Rectal smooth muscle tissue (tissue), 1 donor: ENCODE data around the gene LRG1.

ENCODE experiments used
- H3K27ac ChIP-seq: one replicate; pipeline ENCODE4 v1.7.0; 2013; ENCODE audit warnings: low read depth, low read length, inconsistent platforms
- H3K27me3 ChIP-seq: one replicate; pipeline ENCODE4 v1.7.0; 2013; ENCODE audit warnings: low read length; ENCODE audit not compliant: control insufficient read depth, insufficient read depth
- H3K36me3 ChIP-seq: one replicate; pipeline ENCODE4 v1.7.0; 2013; ENCODE audit warnings: low read length; ENCODE audit not compliant: control insufficient read depth, insufficient read depth
- H3K4me1 ChIP-seq: one replicate; pipeline ENCODE4 v1.7.0; 2013; ENCODE audit warnings: low read length; ENCODE audit not compliant: control insufficient read depth, insufficient read depth
- H3K4me3 ChIP-seq: one replicate; pipeline ENCODE4 v1.7.0; 2013; ENCODE audit warnings: low read length
- H3K9ac ChIP-seq: one replicate; pipeline ENCODE4 v1.7.0; 2013; ENCODE audit warnings: low read length

LRG1 gene

DNA sequence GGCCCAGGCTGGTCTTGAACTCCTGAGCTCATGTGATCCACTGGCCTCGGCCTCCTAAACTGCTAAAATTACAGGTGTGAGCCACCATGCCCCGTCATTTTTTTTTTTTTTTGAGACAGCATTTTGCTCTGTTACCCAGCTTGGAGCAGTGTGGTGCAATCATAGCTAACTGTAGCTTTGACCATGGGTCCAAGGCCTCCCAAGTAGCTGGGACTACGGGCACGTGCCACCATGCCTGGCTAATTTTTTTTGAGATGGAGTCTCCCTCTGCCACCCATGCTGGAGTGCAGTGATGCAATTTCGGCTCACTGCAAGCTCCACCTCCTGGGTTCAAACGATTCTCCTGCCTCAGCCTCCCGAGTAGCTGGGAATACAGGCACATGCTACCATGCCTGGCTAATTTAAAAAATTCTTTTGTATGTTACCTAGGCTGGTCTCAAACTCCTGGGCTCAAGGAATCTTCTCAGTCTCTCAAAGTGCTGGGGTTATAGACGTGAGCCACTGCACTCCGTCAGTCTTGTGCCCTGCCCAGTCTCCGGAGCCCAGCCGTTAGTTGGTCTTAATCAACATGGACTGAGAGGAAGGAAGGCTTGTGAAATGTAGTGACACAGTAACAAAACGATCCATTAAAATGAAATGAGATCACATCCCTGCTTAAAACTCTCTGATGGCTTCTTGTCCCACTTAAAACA is 1.4 kb upstream of the LRG1 start:
- Histone ChIP-seq H3K27ac (no peak overlapping the region), H3K9ac (no peak overlapping the region), H3K27me3 (no peaks in the 10 kb centered on the region), H3K36me3 (no peaks in the 10 kb centered on the region), H3K4me3 (no peak overlapping the region), H3K4me1 (no peaks in the 10 kb centered on the region)

DNA sequence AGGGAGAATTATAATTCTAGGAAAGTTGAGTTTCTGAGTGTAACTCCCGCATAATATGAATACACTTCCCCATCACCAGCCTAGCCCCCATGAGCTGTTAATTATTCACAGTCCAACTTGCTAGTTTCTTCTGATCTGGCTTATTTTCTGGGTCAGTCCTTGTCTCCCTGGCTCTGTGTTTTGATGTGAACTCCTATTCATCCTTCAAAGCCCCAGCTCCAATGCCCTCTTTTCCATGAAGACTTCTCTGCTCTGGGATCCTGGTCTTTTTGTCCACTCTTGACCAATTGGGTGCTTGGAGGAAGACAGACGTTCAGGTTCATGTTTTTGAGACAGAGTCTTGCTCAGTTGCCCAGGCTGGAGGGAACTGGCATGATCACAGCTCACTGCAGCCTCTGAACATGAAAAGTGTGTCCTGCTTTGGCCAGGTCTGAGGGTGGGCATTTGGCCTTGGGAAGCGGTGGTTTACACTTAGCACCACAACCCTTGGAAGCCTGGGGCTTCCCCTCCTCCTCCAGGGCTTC is 605 bp downstream of the LRG1 start:
- Histone ChIP-seq H3K27me3 (peaks cover 4% of the 10 kb centered on the region), H3K27ac (no peak overlapping the region), H3K4me1 (no peaks in the 10 kb centered on the region), H3K9ac (no peak overlapping the region), H3K4me3 (peak overlapping the region; percentile 37), H3K36me3 (no peaks in the 10 kb centered on the region)

DNA sequence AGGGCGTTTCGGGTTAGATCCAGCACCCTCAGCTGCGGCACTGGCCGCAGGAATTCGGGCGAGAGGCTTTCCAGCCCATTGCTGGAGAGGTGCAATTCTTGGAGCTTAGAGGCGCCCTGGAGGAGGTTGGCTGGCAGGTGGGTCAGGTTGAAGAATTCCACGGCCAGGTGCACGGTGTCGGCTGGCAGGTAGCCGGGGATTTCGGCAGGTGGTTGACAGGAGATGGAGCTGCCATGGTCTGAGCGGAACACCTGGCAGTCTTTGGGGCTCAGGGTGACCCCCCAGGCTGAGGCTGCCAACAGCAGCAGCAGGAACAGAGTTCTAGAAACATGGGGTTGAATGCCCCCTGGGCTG is 1.3 kb downstream of the LRG1 start:
- H3K4me1 ChIP-seq: no peaks in the 10 kb centered on the region
- H3K27ac ChIP-seq: no peak overlapping the region
- H3K27me3 ChIP-seq: peaks cover 4% of the 10 kb centered on the region
- H3K4me3 ChIP-seq: no peak overlapping the region
- no peak overlapping the region for H3K9ac ChIP-seq
- H3K36me3 ChIP-seq: no peaks in the 10 kb centered on the region

DNA sequence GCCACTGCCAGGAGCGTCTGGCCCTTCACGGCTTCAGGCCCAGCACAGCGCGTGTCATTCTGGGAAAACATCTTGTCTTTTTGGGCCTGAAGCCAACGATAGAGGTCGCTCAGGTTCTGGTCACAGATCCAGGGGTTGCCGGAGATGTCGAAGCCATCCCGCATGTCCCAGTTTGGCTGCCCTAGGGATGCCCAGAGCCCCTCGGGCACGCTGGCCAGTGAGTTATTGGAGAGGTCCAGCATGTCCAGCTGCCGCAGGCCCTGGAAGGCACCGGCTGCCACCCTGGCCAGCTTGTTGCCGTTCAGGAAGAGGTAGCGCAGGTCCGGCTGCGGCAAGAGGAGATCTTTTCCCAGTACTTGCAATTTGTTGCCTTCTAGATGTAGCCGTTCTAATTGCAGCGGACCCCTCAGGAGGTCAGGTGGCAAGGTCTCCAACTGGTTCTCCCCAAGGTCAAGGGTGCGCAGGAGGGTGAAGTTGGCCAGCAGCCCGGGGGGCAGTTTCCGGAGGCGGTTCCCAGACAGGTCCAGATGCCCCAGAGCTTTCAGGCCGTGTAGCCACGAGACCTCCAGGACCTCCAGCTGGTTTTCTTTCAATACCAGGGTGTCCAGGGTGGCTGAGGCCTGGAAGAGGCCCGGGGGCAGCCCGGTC is 1.8 kb downstream of the LRG1 start:
- Histone ChIP-seq H3K4me1 (no peaks in the 10 kb centered on the region), H3K9ac (no peak overlapping the region), H3K36me3 (no peaks in the 10 kb centered on the region), H3K4me3 (no peak overlapping the region), H3K27ac (no peak overlapping the region), H3K27me3 (peaks cover 4% of the 10 kb centered on the region)

DNA sequence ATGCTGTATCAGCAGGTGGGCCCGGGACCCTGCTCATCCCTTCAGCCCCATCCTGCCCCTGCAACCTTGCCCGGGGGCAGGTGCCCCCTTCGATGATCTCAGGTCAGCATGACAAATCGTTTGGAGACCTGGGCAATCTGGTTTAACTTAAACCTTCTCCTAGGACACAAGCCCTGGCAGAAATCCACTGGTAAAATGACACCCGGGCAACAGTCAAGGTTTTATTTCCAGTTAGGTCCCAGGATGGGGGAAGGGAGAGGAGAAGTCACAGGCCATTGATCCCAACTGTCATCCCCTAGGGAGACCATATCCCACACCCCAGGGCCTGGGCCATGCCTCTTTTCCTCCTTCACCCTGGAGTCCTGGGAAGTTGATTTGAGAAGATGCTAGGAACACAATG is 3.0 kb downstream of the LRG1 start:
- H3K36me3 ChIP-seq: no peaks in the 10 kb centered on the region
- no peak overlapping the region for H3K9ac ChIP-seq
- H3K4me3 ChIP-seq: no peak overlapping the region
- no peaks in the 10 kb centered on the region for H3K4me1 ChIP-seq
- H3K27ac ChIP-seq: no peak overlapping the region
- H3K27me3 ChIP-seq: peaks cover 4% of the 10 kb centered on the region

DNA sequence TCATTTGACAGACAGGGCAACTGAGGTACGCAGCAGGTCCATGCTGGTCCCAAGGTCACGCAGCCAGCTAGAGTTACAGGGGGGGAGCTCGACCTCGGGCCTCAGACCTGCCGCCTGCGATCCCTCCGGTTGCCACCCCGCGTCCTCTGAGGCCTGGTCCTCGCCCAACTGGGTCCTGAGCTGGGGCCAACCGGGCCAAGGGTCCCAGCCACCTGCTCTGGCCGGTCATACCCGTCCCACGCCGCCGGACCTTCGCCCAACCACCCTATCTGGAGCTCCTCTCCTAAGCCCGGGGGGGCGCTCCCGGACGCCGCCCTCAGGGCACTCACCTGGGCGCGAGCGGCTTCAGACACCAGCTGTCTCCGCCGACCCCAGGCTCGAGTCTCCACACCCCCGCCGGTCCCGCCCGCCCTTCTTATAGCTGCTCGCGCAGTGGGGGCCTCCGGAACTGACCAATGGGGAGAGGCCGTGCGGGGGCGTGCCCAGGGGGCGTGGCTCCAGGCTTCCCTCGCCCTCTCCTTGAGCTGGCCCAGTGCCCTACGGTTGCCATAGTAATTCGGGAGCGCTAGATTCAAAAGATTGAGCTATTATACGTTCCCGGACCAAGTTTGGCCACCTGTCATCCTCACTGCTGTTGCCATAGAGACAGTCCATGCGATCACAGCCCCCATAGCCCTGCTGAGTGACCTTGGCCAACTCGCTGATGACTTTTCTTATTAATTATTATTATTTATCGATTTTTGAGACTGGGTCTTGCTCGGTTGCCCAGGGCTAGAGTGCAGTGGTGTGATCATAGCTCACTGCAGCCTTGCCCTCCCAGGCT is 4.8 kb downstream of the LRG1 start, which contains the start of gene PLIN5:
Gene PLIN5, minus strand, starts transcription at position 389 of the 823 bp plus-strand sequence. CDS start 1,150 bp downstream, outside the sequence.
- peaks cover 4% of the 10 kb centered on the region for H3K27me3 ChIP-seq
- peak within 1 kb of the TSS; percentile 1 for H3K4me3 ChIP-seq
- H3K27ac ChIP-seq: no peak within 1 kb of the TSS
- no peaks in the 10 kb centered on the region for H3K36me3 ChIP-seq
- H3K4me1 ChIP-seq: no peaks in the 10 kb centered on the region
- H3K9ac ChIP-seq: no peak within 1 kb of the TSS

DNA sequence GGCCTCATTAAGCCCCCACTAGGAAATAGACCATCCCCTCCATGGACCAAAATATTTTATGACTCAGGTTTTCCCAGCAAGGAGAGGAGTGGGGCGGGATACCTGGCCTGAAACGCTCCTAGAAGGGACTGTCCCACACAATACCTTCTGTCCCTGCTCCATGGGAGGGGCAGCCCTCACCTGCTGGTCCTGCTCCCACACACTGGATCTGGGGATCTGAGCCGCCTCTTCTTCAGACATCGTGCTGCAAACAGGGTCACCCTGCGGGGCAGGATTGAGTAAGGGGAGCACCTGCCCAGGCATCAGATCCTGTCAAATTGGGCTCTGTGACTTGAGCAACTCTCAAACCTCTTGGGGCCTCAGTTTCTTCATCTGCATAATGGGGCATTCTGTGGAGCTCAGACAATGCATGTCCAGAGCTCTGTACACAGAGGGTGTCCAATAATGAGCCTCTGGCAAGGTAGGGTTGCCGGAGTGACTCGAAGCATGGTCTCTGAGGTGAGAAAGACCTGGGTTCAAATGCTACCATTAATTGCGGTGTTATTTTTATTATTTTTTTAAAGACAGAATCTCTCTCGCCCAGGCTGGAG is 5.9 kb downstream of the LRG1 start:
- no peaks in the 10 kb centered on the region for H3K4me1 ChIP-seq

DNA sequence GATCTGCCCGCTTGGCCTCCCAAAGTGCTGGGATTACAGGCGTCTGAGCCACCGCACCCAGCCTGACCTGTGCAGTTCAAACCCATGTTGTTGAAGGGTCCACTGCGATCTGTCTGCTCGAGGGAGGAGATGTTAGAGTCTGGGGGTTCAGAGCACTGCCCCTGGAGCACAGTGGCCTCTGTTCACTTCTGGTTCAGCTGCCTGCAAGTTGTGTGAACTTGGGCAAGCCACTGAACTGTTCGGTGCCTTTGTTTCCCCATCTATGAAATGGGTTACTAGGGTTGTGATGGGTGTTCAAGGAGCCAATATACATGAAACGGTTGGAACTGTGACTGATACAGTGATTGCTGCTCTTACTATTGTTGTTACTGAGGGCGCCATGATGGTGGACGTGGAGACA is 6.5 kb downstream of the LRG1 start:
- Histone ChIP-seq H3K27me3 (peaks cover 4% of the 10 kb centered on the region), H3K36me3 (no peaks in the 10 kb centered on the region), H3K27ac (no peak overlapping the region), H3K4me1 (no peaks in the 10 kb centered on the region), H3K9ac (no peak overlapping the region), H3K4me3 (no peak overlapping the region)

More for the DNA sequence above, 5.9 kb downstream of the LRG1 start:
- no peak overlapping the region for H3K27ac ChIP-seq
- no peak overlapping the region for H3K4me3 ChIP-seq
- no peaks in the 10 kb centered on the region for H3K36me3 ChIP-seq
- H3K27me3 ChIP-seq: peaks cover 4% of the 10 kb centered on the region
- H3K9ac ChIP-seq: no peak overlapping the region

DNA sequence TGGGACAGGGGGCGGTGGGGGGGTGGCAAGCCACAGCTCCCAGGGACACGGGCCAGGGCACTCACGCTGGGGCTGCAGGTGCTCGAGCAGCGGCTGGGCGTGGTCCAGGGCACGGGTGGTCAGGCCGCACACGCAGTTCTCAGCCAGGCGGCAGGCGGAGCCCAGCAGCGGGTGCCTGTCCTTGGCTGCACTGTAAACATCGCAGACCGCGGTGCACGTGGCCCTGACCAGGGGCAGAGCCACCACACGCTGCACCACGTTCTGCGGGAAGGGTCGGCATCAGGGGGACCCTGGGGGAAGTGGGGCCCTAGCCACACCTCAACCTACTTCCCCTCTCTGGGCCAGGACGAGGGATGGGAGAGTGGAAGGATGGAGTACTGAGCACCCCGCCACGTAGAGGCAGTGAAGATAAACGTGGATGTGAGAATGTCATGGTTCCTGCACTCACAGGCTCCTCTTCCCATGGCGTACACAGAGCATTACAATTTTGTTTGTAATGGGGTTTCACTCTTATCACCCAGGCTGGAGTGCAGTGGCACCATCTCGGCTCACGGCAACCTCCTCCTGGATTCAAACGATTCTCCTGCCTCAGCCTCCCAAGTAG is 8.2 kb downstream of the LRG1 start:
- Histone ChIP-seq H3K36me3 (no peaks in the 10 kb centered on the region), H3K27me3 (peaks cover 4% of the 10 kb centered on the region), H3K4me1 (no peaks in the 10 kb centered on the region), H3K4me3 (no peak overlapping the region), H3K9ac (no peak overlapping the region), H3K27ac (no peak overlapping the region)

DNA sequence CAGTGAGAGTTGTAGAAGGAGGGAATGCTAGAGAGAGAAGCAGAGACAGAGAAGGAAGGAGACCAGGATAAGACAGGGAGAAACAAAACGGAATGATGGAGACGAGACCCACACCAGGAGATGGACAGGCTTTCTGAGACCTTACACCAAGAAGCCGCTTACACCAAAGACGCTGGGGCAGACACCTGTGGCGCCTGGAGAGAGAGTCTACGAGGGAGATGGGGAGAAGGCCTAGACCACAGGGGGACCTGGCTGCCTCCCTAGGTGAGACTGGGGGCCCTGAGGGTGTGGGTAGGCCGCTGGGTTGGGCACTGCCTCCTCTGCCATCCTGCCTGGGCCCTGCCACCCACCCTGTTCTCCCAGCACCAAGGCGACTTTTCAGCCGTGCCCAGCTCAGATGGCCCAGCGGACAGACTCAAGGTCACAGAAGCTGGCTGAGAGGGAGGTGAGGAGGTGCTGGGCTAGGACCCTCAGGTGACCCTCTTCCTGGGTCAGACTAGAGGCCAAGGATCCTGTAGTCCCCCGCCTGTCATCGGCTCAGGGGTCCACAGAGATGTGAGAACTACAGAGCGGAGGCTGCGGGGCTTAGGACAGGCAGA is 9.8 kb downstream of the LRG1 start:
- H3K36me3 ChIP-seq: no peaks in the 10 kb centered on the region
- no peak overlapping the region for H3K9ac ChIP-seq
- no peak overlapping the region for H3K27ac ChIP-seq
- H3K4me3 ChIP-seq: no peak overlapping the region
- H3K27me3 ChIP-seq: peaks cover 4% of the 10 kb centered on the region
- H3K4me1 ChIP-seq: no peaks in the 10 kb centered on the region

DNA sequence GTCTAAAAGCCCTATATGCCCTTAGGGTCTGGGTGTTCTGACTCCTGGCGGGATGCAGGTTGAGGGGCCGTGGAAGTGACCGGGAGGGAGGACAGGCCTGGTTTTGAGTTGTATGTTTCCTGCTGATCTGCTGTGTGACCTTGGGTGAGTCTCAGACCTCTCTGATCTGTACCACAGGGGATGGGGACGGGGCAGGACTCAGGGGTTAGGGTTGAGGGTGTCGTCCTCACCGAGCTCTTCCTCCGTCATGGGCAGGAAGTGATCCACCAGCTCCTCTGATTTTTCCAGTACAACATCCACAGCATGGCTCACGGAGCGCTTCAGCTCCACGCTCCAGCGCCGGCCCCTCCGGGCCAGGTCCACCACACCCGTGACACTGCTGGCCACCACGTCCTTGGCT is 11.0 kb downstream of the LRG1 start:
- H3K36me3 ChIP-seq: no peaks in the 10 kb centered on the region
- H3K4me1 ChIP-seq: no peaks in the 10 kb centered on the region
- H3K4me3 ChIP-seq: no peak overlapping the region
- H3K27ac ChIP-seq: no peak overlapping the region
- H3K27me3 ChIP-seq: no peaks in the 10 kb centered on the region
- H3K9ac ChIP-seq: no peak overlapping the region
